A549 (cell line): Measurements from ENCODE around the gene BAHCC1.
A peak's percentile ranks its signal among the peaks of the same experiment; 100 is the strongest.

Experiments
- ATOH8 ChIP-seq: fragments of 250-450 bp; sonication (Bioruptor Pico); IDR thresholded peaks from 2 replicates; pipeline ENCODE4 v1.5.0; 2020; ENCODE audit warnings: low read depth, mild to moderate bottlenecking, moderate library complexity
- CEBPB ChIP-seq, 2 experiments: fragments of >200 bp in 1 of 2; sonication (Bioruptor Twin) in 1 of 2; formaldehyde crosslinking in 1 of 2; IDR thresholded peaks; 2 replicates each; pipeline ENCODE4 v1.6.1; 2012 to 2016
- CHD4 ChIP-seq: fragments of 200-600 bp; sonication (generic); IDR thresholded peaks from 2 replicates; pipeline ENCODE4 v1.6.1; 2016; ENCODE audit warnings: antibody characterized with exemption, mild to moderate bottlenecking, borderline replicate concordance
- EHMT2 ChIP-seq: fragments of 200-600 bp; sonication (generic); IDR thresholded peaks from 2 replicates; pipeline ENCODE4 v1.6.1; 2016; ENCODE audit warnings: antibody characterized with exemption, low read depth, mild to moderate bottlenecking, moderate library complexity
- JUNB ChIP-seq: fragments of >200 bp; sonication (Bioruptor Twin); formaldehyde crosslinking; IDR thresholded peaks from 2 replicates; pipeline ENCODE4 v1.6.1; 2016
- MAFK ChIP-seq: fragments of 450-650 bp; IDR thresholded peaks from 2 replicates; pipeline ENCODE4 v1.6.1; 2014; ENCODE audit not compliant: partially characterized antibody
- MYC ChIP-seq: IDR thresholded peaks from 2 replicates; pipeline ENCODE4 v1.6.1; 2012; ENCODE audit warnings: mild to moderate bottlenecking, inconsistent platforms, low read length, improper control_type of control experiment, borderline replicate concordance
- REST ChIP-seq: fragments of 200-600 bp; sonication (generic); IDR thresholded peaks from 2 replicates; pipeline ENCODE4 v1.6.1; 2016; ENCODE audit warnings: antibody characterized with exemption, mild to moderate bottlenecking, moderate library complexity
- SREBF2 ChIP-seq: fragments of 450-650 bp; IDR thresholded peaks from 2 replicates; pipeline ENCODE4 v1.6.1; 2014; ENCODE audit warnings: mild to moderate bottlenecking, moderate library complexity
- TFCP2L1 ChIP-seq: fragments of 250-450 bp; sonication (Bioruptor Pico); IDR thresholded peaks from 2 replicates; pipeline ENCODE4 v1.5.0; 2021; ENCODE audit warnings: mild to moderate bottlenecking
- TF ChIP-seq, protein P1 (sequence below): fragments of >200 bp; sonication (Bioruptor Twin); formaldehyde crosslinking; IDR thresholded peaks from 3 replicates; pipeline ENCODE4 v1.5.1; 2016

DNA sequence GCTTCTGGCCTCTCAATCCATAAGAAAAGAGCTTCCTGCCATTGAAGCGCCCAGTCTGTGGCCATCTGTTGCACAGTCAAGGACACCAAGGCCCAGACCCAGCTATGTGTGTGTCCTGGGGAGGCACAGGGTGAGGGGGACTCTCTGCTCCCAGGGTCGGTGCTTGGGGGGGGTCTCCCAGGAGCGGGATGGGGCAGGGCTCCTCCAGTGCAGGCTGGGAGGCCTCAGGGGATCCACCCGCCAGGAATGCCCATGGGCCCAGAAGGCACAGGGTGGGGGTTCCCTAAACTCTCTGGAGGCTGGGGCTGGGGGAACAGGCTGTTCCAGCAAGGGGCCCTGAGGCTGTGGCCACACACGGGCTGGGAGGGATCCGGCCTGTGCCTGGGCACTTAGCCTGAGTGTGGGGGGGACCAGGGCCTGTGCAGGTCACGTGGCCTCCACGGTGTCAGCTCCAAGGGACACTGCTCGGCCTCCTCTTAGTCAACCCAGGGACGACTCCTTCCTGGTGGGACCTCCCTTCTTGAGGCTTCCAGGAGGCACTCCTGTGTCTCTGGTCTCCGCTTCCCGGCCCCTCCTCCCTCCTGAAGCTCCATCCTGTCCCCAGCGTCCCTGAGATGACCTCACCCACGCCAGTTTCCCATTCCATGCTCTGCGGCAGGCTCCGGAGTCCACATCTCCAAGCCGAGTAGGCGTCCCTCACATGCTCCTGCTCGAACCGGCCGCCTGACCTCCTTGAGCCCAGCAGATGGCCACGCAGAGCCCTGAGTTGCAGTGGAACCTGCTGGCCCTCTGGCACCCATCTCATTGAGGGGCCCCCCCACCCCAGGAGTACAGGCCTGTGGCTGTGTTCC, 23.1 kb upstream of the BAHCC1 start:
- TF ChIP-seq REST (no peak), MYC (no peak), CHD4 (no peak), ATOH8 (CRISPR knock-in tag) (no peak), TFCP2L1 (CRISPR knock-in tag) (no peak), SREBF2 (no peak), EHMT2 (no peak), CEBPB (IDR thresholded peaks at IDR 0.05) (no peak), JUNB (no peak), MAFK (no peak)
- TF ChIP-seq, protein P1, sequence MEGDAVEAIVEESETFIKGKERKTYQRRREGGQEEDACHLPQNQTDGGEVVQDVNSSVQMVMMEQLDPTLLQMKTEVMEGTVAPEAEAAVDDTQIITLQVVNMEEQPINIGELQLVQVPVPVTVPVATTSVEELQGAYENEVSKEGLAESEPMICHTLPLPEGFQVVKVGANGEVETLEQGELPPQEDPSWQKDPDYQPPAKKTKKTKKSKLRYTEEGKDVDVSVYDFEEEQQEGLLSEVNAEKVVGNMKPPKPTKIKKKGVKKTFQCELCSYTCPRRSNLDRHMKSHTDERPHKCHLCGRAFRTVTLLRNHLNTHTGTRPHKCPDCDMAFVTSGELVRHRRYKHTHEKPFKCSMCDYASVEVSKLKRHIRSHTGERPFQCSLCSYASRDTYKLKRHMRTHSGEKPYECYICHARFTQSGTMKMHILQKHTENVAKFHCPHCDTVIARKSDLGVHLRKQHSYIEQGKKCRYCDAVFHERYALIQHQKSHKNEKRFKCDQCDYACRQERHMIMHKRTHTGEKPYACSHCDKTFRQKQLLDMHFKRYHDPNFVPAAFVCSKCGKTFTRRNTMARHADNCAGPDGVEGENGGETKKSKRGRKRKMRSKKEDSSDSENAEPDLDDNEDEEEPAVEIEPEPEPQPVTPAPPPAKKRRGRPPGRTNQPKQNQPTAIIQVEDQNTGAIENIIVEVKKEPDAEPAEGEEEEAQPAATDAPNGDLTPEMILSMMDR: peak; percentile 55
